HCT116 (cell line): ENCODE data around the gene DARS1. TPM values are rescaled to one million over a fixed set of nuclear protein-coding genes. Genes with fewer than 3 reads are reported as not detected.

Experiments
- ATAC-seq: fragments of 200-7000 bp; cut with Tn5 transposase; 2 replicates; pipeline ENCODE4 v1.9.1; 2020; ENCODE audit warnings: mild to moderate bottlenecking, moderate library complexity
- BruUV-seq: library from RNA; stranded (reverse); fragments of 400-500 nt; replicated peaks from 2 replicates; lab custom pipeline; 2021; lab: Mats Ljungman, UMichigan
- CTCF ChIA-PET: fragments of 300-600 bp; sonication (Branson Sonifier 250); formaldehyde crosslinking; loops from one replicate; lab custom pipeline; 2021; ENCODE audit warnings: antibody characterized with exemption; lab: Charles Lee
- POLR2A ChIA-PET: fragments of 300-600, 350-600 bp; sonication (Branson Sonifier 250); formaldehyde crosslinking; loops from one replicate; lab custom pipeline; 2021; ENCODE audit warnings: antibody characterized with exemption; lab: Charles Lee
- RAD21 ChIA-PET, 2 experiments: fragments of 300-600 bp; sonication (Branson Sonifier 250); formaldehyde crosslinking; loops; one replicate each; lab custom pipeline; 2023; ENCODE audit warnings: low total read pairs in 2 of 2; ENCODE audit not compliant: uncharacterized antibody in 2 of 2, unreplicated experiment in 2 of 2, low non-redundant PET in 1 of 2; lab: Charles Lee
- DNase-seq: peaks from one replicate; pipeline ENCODE4 v3.0.0-alpha.2; 2010; ENCODE audit warnings: low read depth, low spot score
- H2AFZ ChIP-seq: fragments of 200-600 bp; shearing (Covaris generic), sonication (generic); 2 replicates; pipeline ENCODE4 v1.6.1; 2017; ENCODE audit warnings: low read depth, mixed run types, mixed read lengths, antibody characterized with exemption, low read length; ENCODE audit not compliant: poor library complexity, severe bottlenecking
- H3K27ac ChIP-seq: 2 replicates; pipeline ENCODE4 v1.5.1; 2012; ENCODE audit warnings: low read depth, low read length
- H3K27me3 ChIP-seq: fragments of 200-600 bp; sonication (generic); 2 replicates; pipeline ENCODE4 v1.6.1; 2016; ENCODE audit warnings: mixed run types, low read length, mixed read lengths; ENCODE audit not compliant: insufficient read depth
- H3K36me3 ChIP-seq, 2 experiments: fragments of 200-500 bp in 1 of 2; fragments of 200-600 bp in 1 of 2; sonication (Bioruptor generic) in 1 of 2; sonication (generic) in 1 of 2; 2 replicates each; pipeline versions ENCODE4 v1.5.1 to v1.6.1; 2014 to 2016; ENCODE audit warnings: low read length in 2 of 2, inconsistent platforms in 1 of 2, mixed read lengths in 1 of 2, mixed run types in 1 of 2; ENCODE audit not compliant: insufficient read depth in 2 of 2, control insufficient read depth in 1 of 2
- H3K4me1 ChIP-seq, 2 experiments: fragments of 200-600 bp in 1 of 2; sonication (generic) in 1 of 2; 2 replicates each; pipeline versions ENCODE4 v1.5.1 to v1.6.1; 2012 to 2017; ENCODE audit warnings: low read length in 2 of 2, inconsistent platforms in 1 of 2, mild to moderate bottlenecking in 1 of 2, mixed read lengths in 1 of 2, mixed run types in 1 of 2, moderate library complexity in 1 of 2; ENCODE audit not compliant: insufficient read depth in 2 of 2, control insufficient read depth in 1 of 2
- H3K4me2 ChIP-seq: fragments of 200-600 bp; sonication (generic); 2 replicates; pipeline ENCODE4 v1.6.1; 2017; ENCODE audit warnings: mixed run types, low read length, mixed read lengths
- H3K4me3 ChIP-seq, 2 experiments: fragments of 200-600 bp in 1 of 2; sonication (generic) in 1 of 2; replicated peaks in 1 of 2; 2 replicates each; pipeline ENCODE4 v1.5.1; 2011 to 2016; ENCODE audit warnings: low read length in 2 of 2, control low read depth in 1 of 2, low read depth in 1 of 2, mild to moderate bottlenecking in 1 of 2, mixed read lengths in 1 of 2, mixed run types in 1 of 2
- H3K79me2 ChIP-seq: fragments of 200-600 bp; sonication (generic); 2 replicates; pipeline ENCODE4 v1.6.1; 2017; ENCODE audit warnings: mild to moderate bottlenecking, mixed run types, low read length, moderate library complexity, mixed read lengths; ENCODE audit not compliant: insufficient read depth
- H3K9ac ChIP-seq: fragments of 200-600 bp; sonication (generic); 2 replicates; pipeline ENCODE4 v1.6.1; 2016; ENCODE audit warnings: low read length, mixed read lengths
- H3K9me2 ChIP-seq: fragments of 200-600 bp; sonication (generic), shearing (Covaris generic); 2 replicates; pipeline ENCODE4 v1.6.1; 2017; ENCODE audit warnings: mixed run types, mild to moderate bottlenecking, moderate library complexity; ENCODE audit not compliant: insufficient read depth
- H3K9me3 ChIP-seq, 2 experiments: fragments of 200-500 bp in 1 of 2; fragments of 200-600 bp in 1 of 2; sonication (Bioruptor generic) in 1 of 2; sonication (generic) in 1 of 2; 2 replicates each; pipeline ENCODE4 v1.6.1; 2014 to 2017; ENCODE audit warnings: low read length in 2 of 2, mixed read lengths in 2 of 2, inconsistent platforms in 1 of 2, low read depth in 1 of 2, mild to moderate bottlenecking in 1 of 2, mixed run types in 1 of 2, moderate library complexity in 1 of 2; ENCODE audit not compliant: control insufficient read depth in 1 of 2, insufficient read depth in 1 of 2
- H4K20me1 ChIP-seq: fragments of 200-600 bp; sonication (generic), shearing (Covaris generic); 2 replicates; pipeline ENCODE4 v1.6.1; 2017; ENCODE audit warnings: mixed run types, mild to moderate bottlenecking, moderate library complexity; ENCODE audit not compliant: insufficient read depth
- CEBPB ChIP-seq: IDR thresholded peaks from 2 replicates; pipeline ENCODE4 v1.6.1; 2012; ENCODE audit warnings: low read depth
- CTCF ChIP-seq, 3 experiments: fragments of 200-600 bp in 1 of 3; sonication (generic) in 1 of 3; IDR thresholded peaks in 2 of 3; conservative IDR thresholded peaks in 1 of 3; 2 replicates each; pipeline ENCODE4 v1.5.1; 2012 to 2017; ENCODE audit warnings: low read depth in 2 of 3, low read length in 2 of 3, antibody characterized with exemption in 1 of 3, borderline replicate concordance in 1 of 3, control low read depth in 1 of 3, mild to moderate bottlenecking in 1 of 3, mixed read lengths in 1 of 3, mixed run types in 1 of 3, moderate library complexity in 1 of 3; ENCODE audit not compliant: insufficient read depth in 1 of 3
- EZH2 ChIP-seq: fragments of 200-600 bp; sonication (generic); IDR thresholded peaks from 2 replicates; pipeline ENCODE4 v1.6.1; 2017; ENCODE audit warnings: antibody characterized with exemption, mixed run types
- EZH2phosphoT487 ChIP-seq: fragments of 200-600 bp; IDR thresholded peaks from 2 replicates; pipeline ENCODE4 v1.6.1; 2018; ENCODE audit warnings: antibody characterized with exemption, borderline replicate concordance
- FOSL1 ChIP-seq: IDR thresholded peaks from 2 replicates; pipeline ENCODE4 v1.6.1; 2012; ENCODE audit warnings: low read depth
- JUND ChIP-seq: IDR thresholded peaks from 2 replicates; pipeline ENCODE4 v1.6.1; 2012
- MAX ChIP-seq: IDR thresholded peaks from 2 replicates; pipeline ENCODE4 v1.6.1; 2012
- RAD21 ChIP-seq: IDR thresholded peaks from 2 replicates; pipeline ENCODE4 v1.6.1; 2012; ENCODE audit warnings: low read depth, mild to moderate bottlenecking
- REST ChIP-seq: IDR thresholded peaks from 2 replicates; pipeline ENCODE4 v1.6.1; 2012; ENCODE audit warnings: low read depth
- SIN3A ChIP-seq: IDR thresholded peaks from 2 replicates; pipeline ENCODE4 v1.6.1; 2012; ENCODE audit warnings: low read depth
- YY1 ChIP-seq: IDR thresholded peaks from 2 replicates; pipeline ENCODE4 v1.6.1; 2011; ENCODE audit warnings: low read length, low read depth, moderate library complexity, mild to moderate bottlenecking; ENCODE audit not compliant: insufficient replicate concordance; ENCODE audit errors: extremely low read depth
- ZBTB33 ChIP-seq: IDR thresholded peaks from 2 replicates; pipeline ENCODE4 v1.6.1; 2011; ENCODE audit warnings: mild to moderate bottlenecking, low read length, moderate library complexity; ENCODE audit not compliant: insufficient replicate concordance; ENCODE audit errors: extremely low read depth
- ZNF274 ChIP-seq: fragments of 200-500 bp; sonication (Bioruptor generic); IDR thresholded peaks from 2 replicates; pipeline ENCODE4 v1.6.1; 2014; ENCODE audit warnings: mild to moderate bottlenecking, low read depth, low read length, inconsistent platforms
- intact Hi-C: fragments of 100-400 bp; cut with micrococcal nuclease; formaldehyde crosslinking; loops from 2 replicates; pipeline ENCODE4 v1.10.0; 2022
- total RNA-seq: library from RNA; stranded (reverse); gene quantifications from one replicate; pipeline ENCODE4 v1.2.1, GENCODE V29; 2021; ENCODE audit not compliant: unreplicated experiment

DARS1 gene
- total RNA-seq, 1 experiment from 2014 or later, result 94.8 TPM

GRCh38 chr2:135960656-135961551 lies 24.5 kb downstream of the DARS1 start:
- H3K4me2 ChIP-seq, result no peak overlapping the region
- intact Hi-C loops, result no loop called here
- ATAC-seq (no peak), DNase-seq (no peak)
- no peak overlapping the region for H2AFZ ChIP-seq
- no peaks in the 10 kb centered on the region for H3K27me3 ChIP-seq
- no peak overlapping the region for H3K9ac ChIP-seq
- CTCF ChIA-PET, result no interaction called here
- RAD21 ChIA-PET, result no interaction called here
- POLR2A ChIA-PET, result no interaction called here
- H3K9me3 ChIP-seq, result no peaks in the 10 kb centered on the region
- peaks cover 82% of the 10 kb centered on the region for H3K79me2 ChIP-seq
- no TSS peak for BruUV-seq
- no peak overlapping the region for H3K27ac ChIP-seq
- no peak overlapping the region for H3K4me3 ChIP-seq
- peaks cover 4% of the 10 kb centered on the region in 2 experiments; a peak in 3 of 4 replicates for H3K36me3 ChIP-seq
- H3K9me2 ChIP-seq, result no peaks in the 10 kb centered on the region
- TF ChIP-seq SIN3A (no peak), JUND (no peak), ZBTB33 (no peak), FOSL1 (no peak), MAX (no peak), YY1 (no peak), EZH2phosphoT487 (no peak), EZH2 (no peak), CTCF (IDR thresholded peaks at IDR 0.05 in 2 of 3, conservative IDR thresholded peaks at IDR 0.05 in 1 of 3; ENCODE audit: borderline replicate concordance in 1 of 3, insufficient read depth in 1 of 3, low read depth in 2 of 3, low read length in 2 of 3) (no peak), ZNF274 (no peak), REST (no peak), RAD21 (no peak), CEBPB (no peak)
- no peaks in the 10 kb centered on the region for H4K20me1 ChIP-seq
- H3K4me1 ChIP-seq, result peaks cover 17 to 33% of the 10 kb centered on the region in 2 experiments
